OCI-LY7 (cell line): ENCODE measurements around the gene PTDSS2. TPM values are rescaled to one million over a fixed set of nuclear protein-coding genes. Genes with fewer than 3 reads are reported as not detected.

Source experiments
- BruUV-seq: library from RNA; stranded (reverse); fragments of 400-500 nt; replicated peaks from 2 replicates; lab custom pipeline; 2021; lab: Mats Ljungman, UMichigan
- CTCF ChIA-PET: fragments of 300-600 bp; sonication (Branson Sonifier 250); formaldehyde crosslinking; loops from one replicate; lab custom pipeline; 2022; ENCODE audit warnings: antibody characterized with exemption; ENCODE audit not compliant: unreplicated experiment; lab: Charles Lee
- POLR2A ChIA-PET: fragments of 300-600 bp; sonication (Branson Sonifier 250); formaldehyde crosslinking; loops from one replicate; lab custom pipeline; 2022; ENCODE audit warnings: antibody characterized with exemption; lab: Charles Lee
- DNase-seq: peaks from one replicate; pipeline ENCODE4 v3.0.0-alpha.2; 2015; ENCODE audit warnings: low spot score
- H2AFZ ChIP-seq: fragments of 200-600 bp; sonication (generic), shearing (Covaris generic); 2 replicates; pipeline ENCODE4 v1.6.1; 2014; ENCODE audit warnings: mild to moderate bottlenecking, antibody characterized with exemption, low read length, moderate library complexity
- H3K27ac ChIP-seq: fragments of 200-600 bp; sonication (generic); 2 replicates; pipeline ENCODE4 v1.5.1; 2014; ENCODE audit warnings: mixed run types, low read depth, mild to moderate bottlenecking, moderate library complexity, low read length, inconsistent platforms; ENCODE audit not compliant: poor library complexity, severe bottlenecking
- H3K36me3 ChIP-seq: fragments of 200-600 bp; sonication (generic); 2 replicates; pipeline ENCODE4 v1.6.1; 2014; ENCODE audit warnings: mild to moderate bottlenecking, antibody characterized with exemption, low read length, moderate library complexity, mixed read lengths; ENCODE audit not compliant: insufficient read depth
- H3K4me1 ChIP-seq: fragments of 200-600 bp; sonication (generic); 2 replicates; pipeline ENCODE4 v1.5.1; 2014; ENCODE audit warnings: mild to moderate bottlenecking, low read length; ENCODE audit not compliant: insufficient read depth, poor library complexity, severe bottlenecking
- H3K4me2 ChIP-seq: fragments of 200-600 bp; sonication (generic); 2 replicates; pipeline ENCODE4 v1.6.1; 2014; ENCODE audit warnings: mild to moderate bottlenecking, low read length
- H3K4me3 ChIP-seq: fragments of 200-600 bp; sonication (generic); 2 replicates; pipeline ENCODE4 v1.5.1; 2014; ENCODE audit warnings: mild to moderate bottlenecking, low read depth, low read length; ENCODE audit not compliant: poor library complexity, severe bottlenecking
- H3K79me2 ChIP-seq: fragments of 200-600 bp; sonication (generic); 2 replicates; pipeline ENCODE4 v1.6.1; 2016; ENCODE audit warnings: low read depth, mild to moderate bottlenecking, low read length, moderate library complexity, mixed read lengths; ENCODE audit not compliant: insufficient read depth
- H3K9me2 ChIP-seq: fragments of 200-600 bp; sonication (generic); 2 replicates; pipeline ENCODE4 v1.6.1; 2016; ENCODE audit warnings: mild to moderate bottlenecking, low read length, mixed read lengths; ENCODE audit not compliant: insufficient read depth
- H3K9me3 ChIP-seq: fragments of 200-600 bp; sonication (generic); 2 replicates; pipeline ENCODE4 v1.6.1; 2014; ENCODE audit warnings: mild to moderate bottlenecking, mixed run types, low read length, mixed read lengths
- H4K20me1 ChIP-seq: fragments of 200-600 bp; sonication (generic); 2 replicates; pipeline ENCODE4 v1.6.1; 2014; ENCODE audit warnings: mild to moderate bottlenecking, antibody characterized with exemption, low read length, moderate library complexity, mixed read lengths; ENCODE audit not compliant: insufficient read depth
- CTCF ChIP-seq: fragments of 200-600 bp; sonication (generic); conservative IDR thresholded peaks from 2 replicates; pipeline ENCODE4 v1.5.1; 2014; ENCODE audit warnings: mild to moderate bottlenecking, antibody characterized with exemption, low read length, moderate library complexity, mixed read lengths
- EZH2phosphoT487 ChIP-seq: fragments of 200-600 bp; sonication (generic); IDR thresholded peaks from 2 replicates; pipeline ENCODE4 v1.6.1; 2018; ENCODE audit warnings: low read depth, borderline replicate concordance, mild to moderate bottlenecking, mixed run types, antibody characterized with exemption, low read length, moderate library complexity, mixed read lengths
- intact Hi-C: fragments of 100-400 bp; cut with micrococcal nuclease; formaldehyde crosslinking; loops from one replicate; pipeline ENCODE4 v1.10.0; 2022; ENCODE audit not compliant: unreplicated experiment
- total RNA-seq, 2 experiments: library from RNA; depleted of rRNA in 1 of 2; stranded (reverse); fragments of >200 nt in 1 of 2; shearing (Covaris generic) in 1 of 2; gene quantifications; 2 replicates each; pipeline ENCODE4 v1.2.3, GENCODE V29; 2014 to 2022

PTDSS2 gene
- total RNA-seq, 2 experiments from 2014 or later = 27.8 to 32.7 TPM

- Histone ChIP-seq H3K9me2 (no peaks in the 10 kb centered on the region), H3K4me2 (no peak overlapping the region), H3K36me3 (peaks cover 19% of the 10 kb centered on the region), H3K4me1 (peaks cover 15% of the 10 kb centered on the region), H3K79me2 (no peaks in the 10 kb centered on the region), H2AFZ (no peak overlapping the region), H3K9me3 (no peaks in the 10 kb centered on the region), H3K4me3 (no peak overlapping the region), H3K27ac (no peak overlapping the region), H4K20me1 (no peaks in the 10 kb centered on the region)
- POLR2A ChIA-PET = no interaction called here
- DNase-seq = no peak
- BruUV-seq = no TSS peak
- CTCF ChIA-PET = no interaction called here
- TF ChIP-seq CTCF (no peak), EZH2phosphoT487 (no peak)
- intact Hi-C loops = no loop called here
Measured at GRCh38 chr11:490186-490929, 40.3 kb downstream of the PTDSS2 start.

- Histone ChIP-seq H4K20me1 (no peaks in the 10 kb centered on the region), H3K4me3 (no peak overlapping the region), H3K4me2 (no peak overlapping the region), H3K9me3 (no peaks in the 10 kb centered on the region), H3K4me1 (peaks cover 15% of the 10 kb centered on the region), H3K27ac (no peak overlapping the region), H2AFZ (no peak overlapping the region), H3K36me3 (peaks cover 24% of the 10 kb centered on the region), H3K9me2 (no peaks in the 10 kb centered on the region), H3K79me2 (no peaks in the 10 kb centered on the region)
- POLR2A ChIA-PET = no interaction called here
- BruUV-seq = no TSS peak
- intact Hi-C loops = no loop called here
- CTCF ChIA-PET = no interaction called here
- DNase-seq = no peak
- no peak for TF ChIP-seq EZH2phosphoT487
- TF ChIP-seq CTCF = no peak
Measured at GRCh38 chr11:490930-491260, 40.8 kb downstream of the PTDSS2 start.

- peaks cover 15% of the 10 kb centered on the region for H3K4me1 ChIP-seq
- H3K4me3 ChIP-seq = no peak overlapping the region
- intact Hi-C loops = no loop called here
- no peak overlapping the region for H2AFZ ChIP-seq
- H3K9me3 ChIP-seq = no peaks in the 10 kb centered on the region
- CTCF ChIA-PET = no interaction called here
- TF ChIP-seq EZH2phosphoT487 (no peak), CTCF (no peak)
- POLR2A ChIA-PET = no interaction called here
- no peaks in the 10 kb centered on the region for H3K9me2 ChIP-seq
- H3K36me3 ChIP-seq = peaks cover 24% of the 10 kb centered on the region
- no peak overlapping the region for H3K27ac ChIP-seq
- H3K4me2 ChIP-seq = no peak overlapping the region
- H3K79me2 ChIP-seq = no peaks in the 10 kb centered on the region
- H4K20me1 ChIP-seq = no peaks in the 10 kb centered on the region
- no TSS peak for BruUV-seq
- no peak for DNase-seq
Measured at GRCh38 chr11:491358-491757, 41.3 kb downstream of the PTDSS2 start.
